Measurements from ENCODE around the gene RBM4B. TPM values are rescaled to one million over a fixed set of nuclear protein-coding genes. Genes with fewer than 3 reads are reported as not detected.

Gene RBM4B
- total and polyA plus RNA-seq, 2 experiments from 2014 or later = 28.0 to 31.0 TPM

GRCh38 chr11:66701432-66702240 is 23.9 kb upstream of the RBM4B start:
- Histone ChIP-seq H3K9me2 (ENCODE audit: insufficient read depth) (no peaks in the 10 kb centered on the region), H3K4me1 (ENCODE audit: insufficient read depth) (no peaks in the 10 kb centered on the region), H2AFZ (no peak overlapping the region), H3K27me3 (ENCODE audit: insufficient read depth) (no peaks in the 10 kb centered on the region), H3K79me2 (replicated peaks; ENCODE audit: insufficient read depth) (no peaks in the 10 kb centered on the region), H3K27ac (ENCODE audit: low read depth) (no peak overlapping the region), H4K20me1 (replicated peaks; ENCODE audit: insufficient read depth) (no peaks in the 10 kb centered on the region; the same call in 1 of the 2 replicates), H3K4me3 (no peak overlapping the region), H3K36me3 (ENCODE audit: insufficient read depth) (no peaks in the 10 kb centered on the region), H3K4me2 (no peak overlapping the region), H3F3A (replicated peaks; ENCODE audit: low read depth) (no peaks in the 10 kb centered on the region)
- no peak for DNase-seq (ENCODE audit: low spot score)
- TF ChIP-seq ETS1 (IDR thresholded peaks at IDR 0.05) (no peak), JUNB (IDR thresholded peaks at IDR 0.05; ENCODE audit: unreplicated experiment) (no peak), ZNF114 (CRISPR knock-in tag; IDR thresholded peaks at IDR 0.05) (no peak), POLR2AphosphoS5 (IDR thresholded peaks at IDR 0.05; ENCODE audit: low read depth) (no peak), REST (IDR thresholded peaks at IDR 0.05; ENCODE audit: unreplicated experiment) (no peak), EZH2phosphoT487 (IDR thresholded peaks at IDR 0.05; ENCODE audit: unreplicated experiment) (no peak), NANOG (IDR thresholded peaks at IDR 0.05; ENCODE audit: borderline replicate concordance) (no peak), CTCF (conservative IDR thresholded peaks at IDR 0.05; ENCODE audit: low read depth in 2 of 2) (no peak), ZNF462 (CRISPR knock-in tag; IDR thresholded peaks at IDR 0.05) (no peak), ZNF331 (CRISPR knock-in tag; IDR thresholded peaks at IDR 0.05; ENCODE audit: low read depth) (no peak), STAT1 (IDR thresholded peaks at IDR 0.05; ENCODE audit: unreplicated experiment) (no peak), EZH2 (IDR thresholded peaks at IDR 0.05; ENCODE audit: low read depth, unreplicated experiment) (no peak), CREB1 (CRISPR knock-in tag; IDR thresholded peaks at IDR 0.05; ENCODE audit: low read depth) (no peak)
- Mint-ChIP-seq H3K9me3 (no peaks in the 10 kb centered on the region; the same call in 2 of the 3 replicates), H3K27me3 (ENCODE audit: insufficient read depth, low read depth, poor library complexity) (peaks cover under 1% of the 10 kb centered on the region), H3K27ac (no peak overlapping the region), H3K36me3 (ENCODE audit: low read depth) (peaks cover 53% of the 10 kb centered on the region), H3K4me3 (no peak overlapping the region), H3K4me1 (no peaks in the 10 kb centered on the region; the same call in 2 of the 3 replicates)
- no peak for ATAC-seq
